Measurements from ENCODE around the gene GRID2. TPM values are rescaled to one million over a fixed set of nuclear protein-coding genes. Genes with fewer than 3 reads are reported as not detected.

The GRID2 gene
- total and polyA plus RNA-seq, 10 of the 15 experiments (the other 5 are each of a cell fraction or from before 2014, with no cell fraction given): not detected

GRCh38 chr4:93403571-93403970 is 1099.8 kb downstream of the GRID2 start (continued):
- no peak for TF ChIP-seq PKNOX1 (IDR thresholded peaks at IDR 0.05)
- no peak for TF ChIP-seq ZNF622 (IDR thresholded peaks at IDR 0.05)
- no peak for TF ChIP-seq EGR1 (IDR thresholded peaks at IDR 0.05; ENCODE audit: borderline replicate concordance in 1 of 2, low read depth in 2 of 2, low read length in 2 of 2)
- no peak for TF ChIP-seq SRF (IDR thresholded peaks at IDR 0.05; ENCODE audit: low read depth in 2 of 2, low read length in 2 of 2)
- TF ChIP-seq ZBTB4 (CRISPR knock-in tag; IDR thresholded peaks at IDR 0.05): no peak

- DNase-seq (ENCODE audit: low read depth, low spot score) (no peak), ATAC-seq (no peak), FAIRE-seq (no peak)
- ChIA-PET CTCF (interaction anchor here (1.1 kb wide), 1 partner anchor 9 kb away, joined by 3 read pairs; no protein-coding TSS in a partner anchor), POLR2A (no interaction called here), RAD21 (ENCODE audit: unreplicated experiment) (no interaction called here), SMC1A (ENCODE audit: uncharacterized antibody, unreplicated experiment) (interaction anchor here (0.7 kb wide), 2 partner anchors 208 to 388 kb away, joined by 3 read pairs; no protein-coding TSS in a partner anchor)
- Histone ChIP-seq H2AFZ (ENCODE audit: control insufficient read depth, low read depth, low read length) (no peak overlapping the region), H3K27me3 (replicated peaks in 1 of 2; ENCODE audit: control insufficient read depth in 2 of 2, insufficient read depth in 2 of 2, low read length in 1 of 2) (no peaks in the 10 kb centered on the region), H3K4me1 (ENCODE audit: control insufficient read depth, insufficient read depth, low read length) (no peaks in the 10 kb centered on the region), H3K4me3 (no peak overlapping the region), H3K36me3 (ENCODE audit: control insufficient read depth in 2 of 2, insufficient read depth in 2 of 2, low read length in 1 of 2) (no peaks in the 10 kb centered on the region), H3K27ac (ENCODE audit: control insufficient read depth, insufficient read depth) (no peak overlapping the region), H3K9ac (ENCODE audit: control insufficient read depth, insufficient read depth, low read length) (no peak overlapping the region), H3K4me2 (ENCODE audit: control insufficient read depth, insufficient read depth) (no peak overlapping the region), H4K20me1 (ENCODE audit: control insufficient read depth, insufficient read depth) (no peaks in the 10 kb centered on the region), H3K79me2 (ENCODE audit: control insufficient read depth, insufficient read depth, low read length) (no peaks in the 10 kb centered on the region), H3K9me3 (replicated peaks; ENCODE audit: control insufficient read depth, insufficient read depth, low read length) (no peaks in the 10 kb centered on the region)
- no TSS peak for BruUV-seq (replicated peaks)
- TF ChIP-seq JUNB (IDR thresholded peaks at IDR 0.05) (no peak), TAF1 (IDR thresholded peaks at IDR 0.05; ENCODE audit: borderline replicate concordance, low read depth, low read length) (no peak), SUZ12 (IDR thresholded peaks at IDR 0.05; ENCODE audit: unreplicated experiment) (no peak), PML (IDR thresholded peaks at IDR 0.05; ENCODE audit: low read length) (no peak)
- TF ChIP-seq, protein P1, sequence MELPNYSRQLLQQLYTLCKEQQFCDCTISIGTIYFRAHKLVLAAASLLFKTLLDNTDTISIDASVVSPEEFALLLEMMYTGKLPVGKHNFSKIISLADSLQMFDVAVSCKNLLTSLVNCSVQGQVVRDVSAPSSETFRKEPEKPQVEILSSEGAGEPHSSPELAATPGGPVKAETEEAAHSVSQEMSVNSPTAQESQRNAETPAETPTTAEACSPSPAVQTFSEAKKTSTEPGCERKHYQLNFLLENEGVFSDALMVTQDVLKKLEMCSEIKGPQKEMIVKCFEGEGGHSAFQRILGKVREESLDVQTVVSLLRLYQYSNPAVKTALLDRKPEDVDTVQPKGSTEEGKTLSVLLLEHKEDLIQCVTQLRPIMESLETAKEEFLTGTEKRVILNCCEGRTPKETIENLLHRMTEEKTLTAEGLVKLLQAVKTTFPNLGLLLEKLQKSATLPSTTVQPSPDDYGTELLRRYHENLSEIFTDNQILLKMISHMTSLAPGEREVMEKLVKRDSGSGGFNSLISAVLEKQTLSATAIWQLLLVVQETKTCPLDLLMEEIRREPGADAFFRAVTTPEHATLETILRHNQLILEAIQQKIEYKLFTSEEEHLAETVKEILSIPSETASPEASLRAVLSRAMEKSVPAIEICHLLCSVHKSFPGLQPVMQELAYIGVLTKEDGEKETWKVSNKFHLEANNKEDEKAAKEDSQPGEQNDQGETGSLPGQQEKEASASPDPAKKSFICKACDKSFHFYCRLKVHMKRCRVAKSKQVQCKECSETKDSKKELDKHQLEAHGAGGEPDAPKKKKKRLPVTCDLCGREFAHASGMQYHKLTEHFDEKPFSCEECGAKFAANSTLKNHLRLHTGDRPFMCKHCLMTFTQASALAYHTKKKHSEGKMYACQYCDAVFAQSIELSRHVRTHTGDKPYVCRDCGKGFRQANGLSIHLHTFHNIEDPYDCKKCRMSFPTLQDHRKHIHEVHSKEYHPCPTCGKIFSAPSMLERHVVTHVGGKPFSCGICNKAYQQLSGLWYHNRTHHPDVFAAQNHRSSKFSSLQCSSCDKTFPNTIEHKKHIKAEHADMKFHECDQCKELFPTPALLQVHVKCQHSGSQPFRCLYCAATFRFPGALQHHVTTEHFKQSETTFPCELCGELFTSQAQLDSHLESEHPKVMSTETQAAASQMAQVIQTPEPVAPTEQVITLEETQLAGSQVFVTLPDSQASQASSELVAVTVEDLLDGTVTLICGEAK (IDR thresholded peaks at IDR 0.05; ENCODE audit: borderline replicate concordance): no peak
- TF ChIP-seq, protein P2, sequence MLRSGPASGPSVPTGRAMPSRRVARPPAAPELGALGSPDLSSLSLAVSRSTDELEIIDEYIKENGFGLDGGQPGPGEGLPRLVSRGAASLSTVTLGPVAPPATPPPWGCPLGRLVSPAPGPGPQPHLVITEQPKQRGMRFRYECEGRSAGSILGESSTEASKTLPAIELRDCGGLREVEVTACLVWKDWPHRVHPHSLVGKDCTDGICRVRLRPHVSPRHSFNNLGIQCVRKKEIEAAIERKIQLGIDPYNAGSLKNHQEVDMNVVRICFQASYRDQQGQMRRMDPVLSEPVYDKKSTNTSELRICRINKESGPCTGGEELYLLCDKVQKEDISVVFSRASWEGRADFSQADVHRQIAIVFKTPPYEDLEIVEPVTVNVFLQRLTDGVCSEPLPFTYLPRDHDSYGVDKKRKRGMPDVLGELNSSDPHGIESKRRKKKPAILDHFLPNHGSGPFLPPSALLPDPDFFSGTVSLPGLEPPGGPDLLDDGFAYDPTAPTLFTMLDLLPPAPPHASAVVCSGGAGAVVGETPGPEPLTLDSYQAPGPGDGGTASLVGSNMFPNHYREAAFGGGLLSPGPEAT (IDR thresholded peaks at IDR 0.05; ENCODE audit: low read depth): no peak
- intact Hi-C loops (cut with micrococcal nuclease; ENCODE audit: unreplicated experiment) (no loop called here), in situ Hi-C loops (cut with MboI) (no loop called here)
- 9% methylated on average over 6 of the region's 8 CpGs for WGBS (ENCODE audit: insufficient coverage, insufficient replicate concordance, low lambda C conversion rate, missing lambda C conversion rate)
Measured at GRCh38 chr4:93407493-93408275, 1103.9 kb downstream of the GRID2 start.

Data from GM12878 (cell line).